ENCODE measurements around the gene RNF207. TPM values are rescaled to one million over a fixed set of nuclear protein-coding genes. Genes with fewer than 3 reads are reported as not detected.
A peak's percentile ranks its signal among the peaks of the same experiment; 100 is the strongest.

RNF207 gene
- total RNA-seq, 1 experiment from 2014 or later, result 1.3 TPM

GRCh38 chr1:6266641-6267040 is 60.7 kb downstream of the RNF207 start:
- DNase-seq (ENCODE audit: low read depth), result no peak

- peak; percentile 10 for DNase-seq (ENCODE audit: low read depth)
Observed at GRCh38 chr1:6267686-6268322, 61.9 kb downstream of the RNF207 start.

DNA sequence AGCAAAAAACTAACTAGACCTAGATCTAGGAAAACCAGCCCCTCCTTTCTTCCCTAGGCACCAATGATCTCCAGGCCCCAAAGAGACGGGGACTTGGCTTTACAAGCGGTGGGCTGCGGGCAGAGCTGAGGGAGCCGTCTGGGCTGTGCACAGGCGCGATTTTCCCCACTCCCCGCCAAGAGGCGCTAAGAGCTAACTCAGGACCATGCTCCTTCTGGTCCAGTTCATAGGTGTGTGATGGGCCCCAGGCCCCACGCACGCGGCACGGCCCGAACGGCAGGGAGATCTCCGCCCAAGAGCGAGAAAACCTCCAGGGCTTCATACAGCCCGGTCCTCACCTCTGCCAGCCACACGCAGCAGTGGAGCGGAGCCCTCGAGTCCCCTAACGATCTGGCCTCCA is 62.5 kb downstream of the RNF207 start:
- no peak for DNase-seq (ENCODE audit: low read depth)

DNA sequence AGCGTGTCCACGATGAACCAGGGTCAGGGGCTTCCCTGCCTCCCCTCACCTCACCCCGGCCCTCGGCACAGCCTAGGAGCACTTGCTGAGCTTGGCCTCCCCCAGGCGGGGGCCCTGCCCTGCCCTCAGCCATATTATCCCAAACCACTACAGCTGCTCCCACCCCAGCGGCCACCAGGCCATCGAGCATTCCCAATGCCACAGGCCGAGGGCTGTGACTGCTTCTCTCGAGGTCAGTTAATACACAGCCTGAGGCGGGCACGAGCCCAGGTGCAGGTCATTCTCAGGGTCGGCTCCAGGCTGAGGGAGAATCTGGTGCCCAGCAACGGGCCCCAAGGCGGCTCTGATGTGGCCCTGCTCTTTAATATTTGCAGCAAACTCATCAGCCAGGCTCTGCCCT is 63.4 kb downstream of the RNF207 start:
- no peak for DNase-seq (ENCODE audit: low read depth)

DNA sequence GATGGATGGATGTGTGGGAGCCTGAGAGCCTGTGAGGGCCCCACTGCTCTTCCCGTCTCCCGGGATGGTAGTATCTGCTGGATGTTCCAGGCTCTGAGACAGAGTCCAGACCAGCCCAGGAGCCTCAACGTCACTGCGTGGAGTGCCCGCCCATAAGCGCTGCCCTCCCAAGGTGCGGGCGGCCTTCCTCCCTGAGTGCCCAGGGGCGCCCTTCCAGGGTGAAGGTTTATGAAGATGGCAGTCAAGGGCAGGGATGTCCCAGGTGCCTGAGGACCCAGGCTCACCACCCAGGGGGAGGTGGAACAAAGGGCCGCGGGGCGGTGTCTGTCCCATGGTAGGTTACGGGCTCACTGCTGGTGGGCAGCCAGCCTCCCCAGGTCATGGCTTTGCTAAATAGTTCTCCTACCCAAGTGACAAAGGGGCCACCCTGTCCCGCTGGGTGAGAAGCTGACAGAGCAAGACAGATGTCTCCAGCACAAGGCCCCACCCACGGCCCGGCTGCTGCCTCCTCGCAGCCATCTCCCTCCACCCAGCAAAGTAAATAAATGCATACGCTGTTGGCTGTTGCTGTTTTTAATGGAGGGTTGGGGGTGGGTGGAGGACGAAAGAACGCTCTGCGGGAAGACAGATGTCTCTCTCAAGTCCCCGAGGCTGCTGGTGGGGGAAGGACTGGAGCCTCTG is 63.9 kb downstream of the RNF207 start:
- no peak for DNase-seq (ENCODE audit: low read depth)

DNA sequence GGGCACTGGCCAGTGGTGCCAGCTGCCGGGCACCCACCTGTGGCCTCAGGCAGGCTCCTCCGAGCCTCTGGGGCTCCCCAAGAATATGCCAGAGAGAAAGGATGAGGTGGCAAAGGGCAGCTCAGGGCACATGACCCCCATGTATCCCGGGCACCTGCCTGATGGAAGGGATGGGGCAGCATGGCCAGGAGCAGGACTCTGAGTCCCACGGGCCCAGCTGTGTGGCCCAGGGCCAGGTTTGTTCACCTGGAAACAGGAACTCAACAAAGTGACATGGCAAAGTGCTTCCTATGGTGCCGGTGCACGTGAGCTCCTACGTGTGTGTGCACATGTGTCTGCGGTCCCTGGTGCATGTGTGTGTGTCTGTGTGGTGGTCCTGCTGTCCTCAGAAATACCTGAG is 64.5 kb downstream of the RNF207 start:
- DNase-seq (ENCODE audit: low read depth), result no peak

Other genes starting within 250 kb of the RNF207 start
- 4.5 and 4.7 TPM in 2 replicates for gene NPHP4, start 213.7 kb upstream of the RNF207 start, total RNA-seq (2014; rRNA removed)
- 0.96 and 1.0 TPM in 2 replicates for gene KCNAB2, start 160.2 kb upstream of the RNF207 start, total RNA-seq (2014; rRNA removed)
- gene CHD5, start 25.8 kb upstream of the RNF207 start, total RNA-seq (2014; rRNA removed), result 0.06 TPM in 1 of 2 replicates, not detected in the other
- 111 and 136 TPM in 2 replicates for gene RPL22, start 6.5 kb upstream of the RNF207 start, total RNA-seq (2014; rRNA removed)
- 135 and 145 TPM in 2 replicates for gene ICMT, start 29.8 kb downstream of the RNF207 start, total RNA-seq (2014; rRNA removed)
- not detected in 2 replicates for gene HES3, start 38.1 kb downstream of the RNF207 start, total RNA-seq (2014; rRNA removed)
- 38.2 and 43.0 TPM in 2 replicates for gene GPR153, start 55.0 kb downstream of the RNF207 start, total RNA-seq (2014; rRNA removed)
- 41.3 and 42.7 TPM in 2 replicates for gene ACOT7, start 187.6 kb downstream of the RNF207 start, total RNA-seq (2014; rRNA removed)
- 0.06 TPM in 1 of 2 replicates, not detected in the other for gene HES2, start 213.8 kb downstream of the RNF207 start, total RNA-seq (2014; rRNA removed)
- not detected in 2 replicates for gene ESPN, start 218.7 kb downstream of the RNF207 start, total RNA-seq (2014; rRNA removed)

Data from LHCN-M2 (cell line).